SH-SY5Y (cell line): ENCODE data around the gene APOC1.

Source experiments
- GATA2 ChIP-seq: IDR thresholded peaks from 2 replicates; pipeline ENCODE4 v1.6.1; 2011; ENCODE audit warnings: mild to moderate bottlenecking, low read depth, low read length
- GATA3 ChIP-seq: IDR thresholded peaks from 2 replicates; pipeline ENCODE4 v1.6.1; 2011; ENCODE audit warnings: low read depth, mild to moderate bottlenecking, low read length, moderate library complexity

GRCh38 chr19:44903216-44903601, 11.2 kb upstream of the APOC1 start:
- TF ChIP-seq GATA2 (no peak), GATA3 (no peak)
